Measurements from ENCODE around the gene SLC8B1.

DNA sequence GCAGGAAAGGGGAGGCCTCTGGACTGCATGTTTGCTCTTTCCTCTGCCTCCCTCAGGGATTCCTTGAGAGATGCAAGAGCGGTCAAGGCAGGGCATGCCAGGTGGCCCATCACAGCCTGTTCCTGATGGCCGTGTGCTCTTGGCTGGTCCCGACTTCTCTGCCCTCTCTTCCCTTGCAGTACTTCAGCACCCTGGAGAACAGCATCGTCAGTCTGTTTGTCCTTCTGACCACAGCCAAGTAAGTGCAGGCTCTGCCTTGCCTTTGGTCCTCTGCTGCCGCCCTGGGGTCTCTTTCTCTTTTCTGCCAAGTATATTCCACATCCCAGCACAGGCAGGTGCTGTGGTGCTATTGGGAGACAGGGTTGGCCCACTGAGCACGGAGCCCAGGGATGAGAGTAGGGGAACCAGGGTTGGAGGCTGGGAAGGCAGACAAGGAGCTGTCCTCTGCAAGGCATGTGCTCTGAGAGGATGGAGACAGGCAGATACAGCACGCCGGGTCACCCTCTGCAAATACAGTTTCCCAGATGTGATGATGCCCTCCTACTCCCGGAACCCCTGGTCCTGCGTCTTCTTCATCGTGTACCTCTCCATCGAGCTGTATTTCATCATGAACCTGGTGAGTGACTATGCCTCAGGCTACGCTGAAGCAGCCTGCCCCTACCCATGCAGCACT, 61.7 kb downstream of the SLC8B1 start:
- TF ChIP-seq, protein P1, sequence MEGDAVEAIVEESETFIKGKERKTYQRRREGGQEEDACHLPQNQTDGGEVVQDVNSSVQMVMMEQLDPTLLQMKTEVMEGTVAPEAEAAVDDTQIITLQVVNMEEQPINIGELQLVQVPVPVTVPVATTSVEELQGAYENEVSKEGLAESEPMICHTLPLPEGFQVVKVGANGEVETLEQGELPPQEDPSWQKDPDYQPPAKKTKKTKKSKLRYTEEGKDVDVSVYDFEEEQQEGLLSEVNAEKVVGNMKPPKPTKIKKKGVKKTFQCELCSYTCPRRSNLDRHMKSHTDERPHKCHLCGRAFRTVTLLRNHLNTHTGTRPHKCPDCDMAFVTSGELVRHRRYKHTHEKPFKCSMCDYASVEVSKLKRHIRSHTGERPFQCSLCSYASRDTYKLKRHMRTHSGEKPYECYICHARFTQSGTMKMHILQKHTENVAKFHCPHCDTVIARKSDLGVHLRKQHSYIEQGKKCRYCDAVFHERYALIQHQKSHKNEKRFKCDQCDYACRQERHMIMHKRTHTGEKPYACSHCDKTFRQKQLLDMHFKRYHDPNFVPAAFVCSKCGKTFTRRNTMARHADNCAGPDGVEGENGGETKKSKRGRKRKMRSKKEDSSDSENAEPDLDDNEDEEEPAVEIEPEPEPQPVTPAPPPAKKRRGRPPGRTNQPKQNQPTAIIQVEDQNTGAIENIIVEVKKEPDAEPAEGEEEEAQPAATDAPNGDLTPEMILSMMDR (conservative IDR thresholded peaks at IDR 0.05; ENCODE audit: low read depth, low read length) = no peak
- TF ChIP-seq, protein P2, sequence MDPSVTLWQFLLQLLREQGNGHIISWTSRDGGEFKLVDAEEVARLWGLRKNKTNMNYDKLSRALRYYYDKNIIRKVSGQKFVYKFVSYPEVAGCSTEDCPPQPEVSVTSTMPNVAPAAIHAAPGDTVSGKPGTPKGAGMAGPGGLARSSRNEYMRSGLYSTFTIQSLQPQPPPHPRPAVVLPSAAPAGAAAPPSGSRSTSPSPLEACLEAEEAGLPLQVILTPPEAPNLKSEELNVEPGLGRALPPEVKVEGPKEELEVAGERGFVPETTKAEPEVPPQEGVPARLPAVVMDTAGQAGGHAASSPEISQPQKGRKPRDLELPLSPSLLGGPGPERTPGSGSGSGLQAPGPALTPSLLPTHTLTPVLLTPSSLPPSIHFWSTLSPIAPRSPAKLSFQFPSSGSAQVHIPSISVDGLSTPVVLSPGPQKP (IDR thresholded peaks at IDR 0.05; ENCODE audit: borderline replicate concordance, low read depth, low read length) = no peak
- TF ChIP-seq RFX5 (IDR thresholded peaks at IDR 0.05; ENCODE audit: low read depth, low read length) (no peak), CEBPB (IDR thresholded peaks at IDR 0.05; ENCODE audit: low read depth, low read length) (no peak), BHLHE40 (IDR thresholded peaks at IDR 0.05; ENCODE audit: low read depth, low read length) (no peak), CHD1 (IDR thresholded peaks at IDR 0.05; ENCODE audit: low read depth, low read length) (no peak), USF2 (IDR thresholded peaks at IDR 0.05; ENCODE audit: low read depth, low read length) (no peak), RAD21 (IDR thresholded peaks at IDR 0.05; ENCODE audit: low read length) (no peak), POLR2A (IDR thresholded peaks at IDR 0.05; ENCODE audit: low read depth, low read length) (no peak), RCOR1 (IDR thresholded peaks at IDR 0.05; ENCODE audit: insufficient replicate concordance, low read length) (no peak), NFE2L2 (IDR thresholded peaks at IDR 0.05; ENCODE audit: low read depth, low read length) (no peak), MAFK (IDR thresholded peaks at IDR 0.05; ENCODE audit: low read depth, low read length) (no peak), MXI1 (IDR thresholded peaks at IDR 0.05; ENCODE audit: borderline replicate concordance, low read depth, low read length) (no peak), SMC3 (IDR thresholded peaks at IDR 0.05; ENCODE audit: low read depth, low read length) (no peak)

Measured in IMR-90 (cell line).